GM12878 (cell line): ENCODE measurements around the gene PDE8B. TPM values are rescaled to one million over a fixed set of nuclear protein-coding genes. Genes with fewer than 3 reads are reported as not detected.

Source experiments
- ATAC-seq: fragments of 200-7000 bp; cut with Tn5 transposase; 3 replicates; pipeline ENCODE4 v1.9.1; 2020; ENCODE audit warnings: mild to moderate bottlenecking, moderate library complexity
- BruUV-seq: library from RNA; stranded (reverse); fragments of 400-500 nt; replicated peaks from 2 replicates; lab custom pipeline; 2021; lab: Mats Ljungman, UMichigan
- CTCF ChIA-PET: fragments of 300-600 bp; sonication (Branson Sonifier 250); formaldehyde crosslinking; extraction: SDS; loops from one replicate; lab custom pipeline; 2021; ENCODE audit warnings: inconsistent platforms; lab: Yijun Ruan, JAX
- POLR2A ChIA-PET: fragments of 350-600 bp; formaldehyde crosslinking; extraction: SDS; loops from one replicate; lab custom pipeline; 2021; ENCODE audit warnings: inconsistent platforms; lab: Charles Lee
- RAD21 ChIA-PET: fragments of 300-600 bp; sonication (Branson Sonifier 250); formaldehyde crosslinking; loops from one replicate; lab custom pipeline; 2023; ENCODE audit warnings: antibody characterized with exemption; ENCODE audit not compliant: unreplicated experiment; lab: Charles Lee
- SMC1A ChIA-PET: fragments of 300-600 bp; sonication (Branson Sonifier 250); formaldehyde crosslinking; loops from one replicate; lab custom pipeline; 2023; ENCODE audit not compliant: unreplicated experiment, uncharacterized antibody; lab: Charles Lee
- DNase-seq: peaks from one replicate; pipeline ENCODE4 v3.0.0-alpha.2; 2011; ENCODE audit warnings: low read depth, low spot score
- FAIRE-seq: peaks from 3 replicates; lab custom pipeline; 2011; peaks lifted over from hg19 to GRCh38; lab: Jason Lieb, UNC
- H2AFZ ChIP-seq: 2 replicates; pipeline ENCODE4 v1.6.0; 2011; ENCODE audit warnings: low read depth, low read length, control low read depth; ENCODE audit not compliant: control insufficient read depth
- H3K27ac ChIP-seq: 2 replicates; pipeline ENCODE4 v1.5.1; 2011; ENCODE audit warnings: control low read depth; ENCODE audit not compliant: control insufficient read depth, insufficient read depth
- H3K27me3 ChIP-seq, 2 experiments: replicated peaks in 1 of 2; 2 replicates each; pipeline versions ENCODE4 v1.6.0 to v1.6.1; 2011; ENCODE audit warnings: low read length in 1 of 2; ENCODE audit not compliant: control insufficient read depth in 2 of 2, insufficient read depth in 2 of 2
- H3K36me3 ChIP-seq, 2 experiments: 2 replicates each; pipeline ENCODE4 v1.5.1; 2011; ENCODE audit warnings: low read length in 1 of 2; ENCODE audit not compliant: control insufficient read depth in 2 of 2, insufficient read depth in 2 of 2
- H3K4me1 ChIP-seq: 2 replicates; pipeline ENCODE4 v1.6.1; 2011; ENCODE audit warnings: mild to moderate bottlenecking, low read length, moderate library complexity, mixed read lengths; ENCODE audit not compliant: control insufficient read depth, insufficient read depth
- H3K4me2 ChIP-seq: 2 replicates; pipeline ENCODE4 v1.6.0; 2011; ENCODE audit warnings: control low read depth; ENCODE audit not compliant: control insufficient read depth, insufficient read depth
- H3K4me3 ChIP-seq: fragments of 200-600 bp; sonication (generic); 2 replicates; pipeline ENCODE4 v1.5.1; 2016
- H3K79me2 ChIP-seq: 2 replicates; pipeline ENCODE4 v1.6.0; 2011; ENCODE audit warnings: low read length; ENCODE audit not compliant: control insufficient read depth, insufficient read depth
- H3K9ac ChIP-seq: 2 replicates; pipeline ENCODE4 v1.8.0; 2011; ENCODE audit warnings: low read length, control low read depth, mixed read lengths; ENCODE audit not compliant: control insufficient read depth, insufficient read depth
- H3K9me3 ChIP-seq: replicated peaks from 3 replicates; pipeline ENCODE4 v1.5.1; 2011; ENCODE audit warnings: mild to moderate bottlenecking, low read length; ENCODE audit not compliant: control insufficient read depth, insufficient read depth
- H4K20me1 ChIP-seq: 2 replicates; pipeline ENCODE4 v1.6.0; 2011; ENCODE audit not compliant: control insufficient read depth, insufficient read depth
- BRCA1 ChIP-seq: IDR thresholded peaks from 2 replicates; pipeline ENCODE4 v1.6.1; 2011; ENCODE audit warnings: low read depth, low read length, improper control_type of control experiment
- ZNF384 ChIP-seq: IDR thresholded peaks from 2 replicates; pipeline ENCODE4 v1.6.1; 2012; ENCODE audit warnings: low read depth, mild to moderate bottlenecking, low read length, improper control_type of control experiment, borderline replicate concordance
- ZSCAN29 ChIP-seq: fragments of 450-650 bp; IDR thresholded peaks from 2 replicates; pipeline ENCODE4 v1.6.1; 2017; ENCODE audit warnings: mild to moderate bottlenecking, moderate library complexity
- WGBS: methylation state at CpG from one replicate; pipeline ENCODE4 v1.1.6; 2016; ENCODE audit warnings: low lambda C conversion rate; ENCODE audit not compliant: insufficient replicate concordance, insufficient coverage; ENCODE audit errors: missing lambda C conversion rate; 5-methylcytosine and 5-hydroxymethylcytosine counted together
- in situ Hi-C: fragments of 300-500 bp; cut with MboI; formaldehyde crosslinking; loops from 9 replicates; pipeline ENCODE4 v1.14.3; 2018; ENCODE audit warnings: mixed read lengths
- intact Hi-C: fragments of 100-400 bp; cut with micrococcal nuclease; formaldehyde crosslinking; loops from one replicate; pipeline ENCODE4 v1.14.2; 2022; ENCODE audit not compliant: unreplicated experiment
- polyA plus RNA-seq, 11 experiments: library from polyadenylated mRNA; depleted of rRNA in 4 of 11; unstranded in 6 of 11; stranded (reverse) in 5 of 11; fragments of >200 nt; fragmentation: Nextera tagmentation in 4 of 11; fragmentation: Illumina TruSeq in 1 of 11; extraction: Ambion mirVana in 4 of 11; extraction: Trizol in 1 of 11; gene quantifications; 1 replicate in 1 of 11; 2 replicates in 10 of 11; pipeline versions ENCODE4 v1.2.1 to v1.2.3, GENCODE V29; 2011 to 2016; ENCODE audit warnings: inconsistent platforms in 2 of 11, missing spikeins in 2 of 11, low read depth in 1 of 11
- total RNA-seq, 4 experiments: library from RNA; depleted of rRNA in 3 of 4; stranded (reverse); fragments of >200 nt in 3 of 4; fragmentation: Illumina TruSeq in 1 of 4; extraction: Trizol in 1 of 4; gene quantifications; 2 replicates each; pipeline versions ENCODE4 v1.2.1 to v1.2.3, GENCODE V29; 2013 to 2021
- TF ChIP-seq, protein P1 (sequence below): fragments of 450-650 bp; IDR thresholded peaks from 2 replicates; pipeline ENCODE4 v1.6.1; 2016; ENCODE audit warnings: mild to moderate bottlenecking
- TF ChIP-seq, protein P2 (sequence below): IDR thresholded peaks from 2 replicates; pipeline ENCODE4 v1.6.1; 2012; ENCODE audit warnings: low read depth, low read length, improper control_type of control experiment

The PDE8B gene
- total and polyA plus RNA-seq, 10 of the 15 experiments (the other 5 are each of a cell fraction or from before 2014, with no cell fraction given): 0.03 to 0.44 (median 0.20) TPM; not detected in 3

DNA sequence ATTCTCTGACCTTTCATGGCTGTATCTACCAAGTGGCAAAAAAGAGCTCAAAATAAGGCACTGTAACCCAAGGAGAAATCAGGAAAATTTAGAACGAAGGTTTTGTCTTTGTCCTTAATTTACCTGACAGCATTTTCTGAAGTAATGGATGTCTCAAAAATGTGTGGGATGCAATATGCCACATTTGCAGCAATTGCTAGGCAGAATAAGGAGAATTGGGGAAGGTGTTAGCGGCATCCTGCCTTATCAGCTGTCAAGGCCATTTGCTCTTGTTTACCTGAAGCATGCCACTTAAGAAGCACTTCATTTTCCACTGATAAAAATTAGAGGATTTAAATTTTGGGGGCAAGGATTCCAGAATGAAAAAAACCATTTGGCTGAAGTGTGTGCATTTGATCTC, 39.0 kb downstream of the PDE8B start:
- no peak for ATAC-seq
- ChIA-PET RAD21 (interaction anchor here (1.8 kb wide), 1 partner anchor 10 kb away, joined by 6 read pairs; no protein-coding TSS in a partner anchor), POLR2A (no interaction called here), SMC1A (interaction anchor here (0.9 kb wide), 1 partner anchor 16 kb away, joined by 3 read pairs; no protein-coding TSS in a partner anchor), CTCF (interaction anchor here (0.9 kb wide), 1 partner anchor 9 kb away, joined by 3 read pairs; no protein-coding TSS in a partner anchor)
- in situ Hi-C loops (no loop called here), intact Hi-C loops (loop anchor here (10.0 kb wide), 1 partner anchor 385 kb away; no protein-coding TSS in a partner anchor)
- no peaks in the 10 kb centered on the region for H3K27me3 ChIP-seq
- no peaks in the 10 kb centered on the region for H3K36me3 ChIP-seq
- no peak overlapping the region for H2AFZ ChIP-seq
- H4K20me1 ChIP-seq: no peaks in the 10 kb centered on the region
- FAIRE-seq: no peak
- TF ChIP-seq ZNF384 (no peak), ZSCAN29 (no peak), BRCA1 (no peak)
- TF ChIP-seq, protein P1, sequence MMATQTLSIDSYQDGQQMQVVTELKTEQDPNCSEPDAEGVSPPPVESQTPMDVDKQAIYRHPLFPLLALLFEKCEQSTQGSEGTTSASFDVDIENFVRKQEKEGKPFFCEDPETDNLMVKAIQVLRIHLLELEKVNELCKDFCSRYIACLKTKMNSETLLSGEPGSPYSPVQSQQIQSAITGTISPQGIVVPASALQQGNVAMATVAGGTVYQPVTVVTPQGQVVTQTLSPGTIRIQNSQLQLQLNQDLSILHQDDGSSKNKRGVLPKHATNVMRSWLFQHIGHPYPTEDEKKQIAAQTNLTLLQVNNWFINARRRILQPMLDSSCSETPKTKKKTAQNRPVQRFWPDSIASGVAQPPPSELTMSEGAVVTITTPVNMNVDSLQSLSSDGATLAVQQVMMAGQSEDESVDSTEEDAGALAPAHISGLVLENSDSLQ: no peak
- TF ChIP-seq, protein P2, sequence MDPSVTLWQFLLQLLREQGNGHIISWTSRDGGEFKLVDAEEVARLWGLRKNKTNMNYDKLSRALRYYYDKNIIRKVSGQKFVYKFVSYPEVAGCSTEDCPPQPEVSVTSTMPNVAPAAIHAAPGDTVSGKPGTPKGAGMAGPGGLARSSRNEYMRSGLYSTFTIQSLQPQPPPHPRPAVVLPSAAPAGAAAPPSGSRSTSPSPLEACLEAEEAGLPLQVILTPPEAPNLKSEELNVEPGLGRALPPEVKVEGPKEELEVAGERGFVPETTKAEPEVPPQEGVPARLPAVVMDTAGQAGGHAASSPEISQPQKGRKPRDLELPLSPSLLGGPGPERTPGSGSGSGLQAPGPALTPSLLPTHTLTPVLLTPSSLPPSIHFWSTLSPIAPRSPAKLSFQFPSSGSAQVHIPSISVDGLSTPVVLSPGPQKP: no peak
- no peaks in the 10 kb centered on the region for H3K79me2 ChIP-seq
- H3K4me1 ChIP-seq: no peaks in the 10 kb centered on the region
- no peak overlapping the region for H3K4me3 ChIP-seq
- no peaks in the 10 kb centered on the region for H3K9me3 ChIP-seq
- no peak overlapping the region for H3K27ac ChIP-seq
- no peak for DNase-seq
- H3K9ac ChIP-seq: no peak overlapping the region
- no TSS peak for BruUV-seq
- no peak overlapping the region for H3K4me2 ChIP-seq
- 22% methylated on average over 2 of the region's 2 CpGs for WGBS
